NCI-H146 treated with DMSO at 0.1 percent for 48 hours (cell line): Measurements from ENCODE around the gene MIEF1.

Source experiments
- DNase-seq: peaks from one replicate; lab custom pipeline; 2025; ENCODE audit not compliant: unreplicated experiment; lab: John Stamatoyannopoulos, UW

The MIEF1 gene

GRCh38 chr22:39470451-39471291 lies 31.4 kb upstream of the MIEF1 start:
- DNase-seq = no peak

DNA sequence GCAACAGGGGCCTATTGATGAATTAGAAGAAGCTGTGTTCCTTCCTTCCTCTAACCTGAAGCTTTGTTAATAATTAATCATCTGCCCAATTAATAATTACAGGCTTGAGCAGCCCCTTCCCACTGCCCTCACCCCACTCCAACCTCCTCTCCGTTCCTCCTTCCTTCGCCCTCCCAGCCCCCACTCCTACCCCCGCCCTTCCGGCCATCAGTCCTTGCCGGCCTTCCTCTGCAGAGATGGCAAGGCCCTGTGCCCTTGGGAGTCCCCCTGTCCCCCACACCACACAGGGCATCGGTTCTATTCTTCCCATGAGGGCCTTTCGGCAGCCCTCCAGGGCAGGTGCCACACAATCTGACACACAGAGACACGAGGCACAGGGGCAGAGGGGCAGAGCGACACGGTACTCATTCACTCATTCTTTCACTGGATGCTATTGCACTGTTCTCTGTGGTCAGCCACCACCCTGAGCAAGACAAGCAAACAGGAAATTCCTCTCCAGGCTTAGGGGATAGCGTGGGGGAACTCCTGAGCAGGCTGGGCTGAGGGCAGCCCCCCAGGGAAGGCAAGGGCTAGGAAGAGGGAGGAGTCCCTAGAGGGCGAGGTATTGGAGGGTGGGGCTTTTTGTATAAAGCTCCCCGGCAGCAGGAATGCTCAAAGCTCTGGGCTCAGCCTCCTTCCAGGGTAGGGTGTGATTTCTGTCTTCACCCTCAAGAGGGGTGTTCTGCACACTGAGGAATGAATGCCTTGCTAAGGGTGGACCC lies 30.5 kb upstream of the MIEF1 start:
- no peak for DNase-seq

GRCh38 chr22:39472570-39473556 lies 29.2 kb upstream of the MIEF1 start:
- no peak for DNase-seq

GRCh38 chr22:39473851-39474250 lies 28.2 kb upstream of the MIEF1 start:
- no peak for DNase-seq

GRCh38 chr22:39474351-39475111 lies 27.6 kb upstream of the MIEF1 start:
- no peak for DNase-seq

GRCh38 chr22:39475337-39475736 lies 26.8 kb upstream of the MIEF1 start:
- DNase-seq = no peak

GRCh38 chr22:39475902-39476301 lies 26.2 kb upstream of the MIEF1 start:
- DNase-seq = no peak

- DNase-seq = no peak
These were observed 25.4 kb upstream of the MIEF1 start for GRCh38 chr22:39476664-39477063.

DNA sequence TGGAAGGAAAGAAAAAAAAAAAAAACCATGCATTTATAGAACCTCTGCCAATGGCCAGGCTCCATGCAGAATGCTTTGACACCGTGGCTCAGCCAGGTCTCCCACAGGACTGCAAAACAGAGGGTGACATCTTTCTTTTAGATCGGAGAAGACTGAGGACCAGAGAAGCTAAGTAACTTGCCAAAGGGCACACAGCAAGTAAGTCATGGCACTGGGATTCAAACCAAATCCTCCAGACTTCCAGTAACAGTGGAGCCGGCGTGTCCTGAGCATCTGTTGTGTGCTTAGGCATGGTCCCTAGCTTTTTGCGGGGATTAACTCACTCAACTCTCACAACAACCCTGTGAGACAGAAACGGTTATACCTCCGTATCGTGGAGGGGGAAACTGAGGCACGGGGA lies 24.5 kb upstream of the MIEF1 start:
- DNase-seq = no peak

- DNase-seq = no peak
These were observed 23.6 kb upstream of the MIEF1 start for GRCh38 chr22:39478441-39478850.

DNA sequence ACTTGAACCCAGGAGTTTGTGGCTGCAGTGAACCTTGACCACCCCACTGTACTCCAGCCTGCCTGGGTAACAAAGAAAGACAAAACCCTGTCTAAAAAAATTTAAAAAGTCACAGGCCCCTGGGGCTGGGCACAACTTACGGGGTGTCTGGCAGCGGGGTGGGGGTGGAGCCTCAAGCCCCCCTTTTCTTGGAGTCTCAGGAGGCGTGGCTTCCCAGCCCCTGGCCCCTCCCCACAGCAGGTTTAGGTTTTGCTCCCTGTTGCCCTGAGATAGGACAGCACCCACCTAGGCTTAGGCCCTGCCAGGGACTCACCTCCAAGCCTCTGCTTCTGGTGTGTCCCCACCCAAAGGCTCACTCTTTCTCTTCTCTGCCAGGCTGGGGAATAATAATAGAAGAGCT lies 22.8 kb upstream of the MIEF1 start:
- DNase-seq = no peak

DNA sequence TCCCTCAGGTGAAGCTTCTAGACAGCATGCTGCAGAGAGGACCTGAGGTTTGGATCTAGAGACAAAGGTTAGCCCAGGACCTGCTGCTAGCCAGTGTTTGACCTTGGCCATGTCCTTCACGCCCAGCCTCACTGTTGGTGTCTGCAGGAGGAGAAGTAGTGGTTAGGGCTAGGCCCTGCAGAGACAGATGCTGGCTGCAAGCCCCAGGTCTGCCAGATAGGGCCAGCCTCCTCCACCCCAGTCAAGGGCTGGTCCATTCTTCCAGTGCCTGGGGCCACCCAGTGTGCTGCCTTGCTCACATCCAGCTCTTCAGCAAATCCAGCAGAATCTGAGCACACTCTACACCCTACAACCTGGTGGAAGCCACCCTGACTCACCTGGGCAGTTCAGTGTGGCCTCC lies 21.5 kb upstream of the MIEF1 start:
- no peak for DNase-seq

DNA sequence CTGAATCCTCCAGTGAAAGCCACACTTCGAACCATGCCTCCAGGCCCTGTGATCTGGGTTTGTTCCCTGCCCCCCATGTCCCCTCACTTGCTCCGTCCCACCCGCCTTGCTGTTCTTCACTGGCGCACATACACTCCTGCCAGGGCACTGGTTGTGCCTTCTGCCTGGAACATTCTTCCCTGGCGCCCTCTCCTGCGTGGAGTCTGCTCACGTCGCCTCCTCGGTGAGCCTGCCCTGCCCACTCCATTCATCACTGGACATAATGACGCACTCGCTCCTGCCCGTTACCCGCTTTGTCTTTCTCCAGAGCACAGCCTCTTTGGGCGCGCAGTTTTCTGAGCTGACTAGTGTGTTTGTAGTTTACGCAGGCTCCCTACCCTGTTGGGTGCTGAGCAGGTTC lies 21.0 kb upstream of the MIEF1 start:
- DNase-seq = no peak

DNA sequence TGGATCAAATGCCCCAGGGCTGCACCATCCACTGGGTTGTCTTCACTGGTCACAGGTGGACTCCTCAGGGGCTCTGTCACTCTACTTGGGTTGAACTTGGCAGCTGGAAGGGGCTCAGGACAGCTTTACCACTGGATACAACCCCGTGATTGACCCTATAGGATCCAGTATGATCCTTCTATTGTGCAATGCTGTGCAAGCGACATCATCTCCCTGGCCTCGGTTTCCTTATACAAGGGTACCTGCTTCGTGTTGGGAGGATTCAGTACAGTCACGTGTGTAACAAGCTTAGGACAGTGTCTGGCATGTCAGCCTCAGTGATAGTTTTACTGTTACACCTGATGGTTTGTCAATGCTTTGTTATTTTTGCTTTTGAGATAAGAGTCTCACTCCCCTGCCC lies 20.5 kb upstream of the MIEF1 start:
- no peak for DNase-seq

- no peak for DNase-seq
These were observed 19.3 kb upstream of the MIEF1 start for GRCh38 chr22:39482768-39483167.

DNA sequence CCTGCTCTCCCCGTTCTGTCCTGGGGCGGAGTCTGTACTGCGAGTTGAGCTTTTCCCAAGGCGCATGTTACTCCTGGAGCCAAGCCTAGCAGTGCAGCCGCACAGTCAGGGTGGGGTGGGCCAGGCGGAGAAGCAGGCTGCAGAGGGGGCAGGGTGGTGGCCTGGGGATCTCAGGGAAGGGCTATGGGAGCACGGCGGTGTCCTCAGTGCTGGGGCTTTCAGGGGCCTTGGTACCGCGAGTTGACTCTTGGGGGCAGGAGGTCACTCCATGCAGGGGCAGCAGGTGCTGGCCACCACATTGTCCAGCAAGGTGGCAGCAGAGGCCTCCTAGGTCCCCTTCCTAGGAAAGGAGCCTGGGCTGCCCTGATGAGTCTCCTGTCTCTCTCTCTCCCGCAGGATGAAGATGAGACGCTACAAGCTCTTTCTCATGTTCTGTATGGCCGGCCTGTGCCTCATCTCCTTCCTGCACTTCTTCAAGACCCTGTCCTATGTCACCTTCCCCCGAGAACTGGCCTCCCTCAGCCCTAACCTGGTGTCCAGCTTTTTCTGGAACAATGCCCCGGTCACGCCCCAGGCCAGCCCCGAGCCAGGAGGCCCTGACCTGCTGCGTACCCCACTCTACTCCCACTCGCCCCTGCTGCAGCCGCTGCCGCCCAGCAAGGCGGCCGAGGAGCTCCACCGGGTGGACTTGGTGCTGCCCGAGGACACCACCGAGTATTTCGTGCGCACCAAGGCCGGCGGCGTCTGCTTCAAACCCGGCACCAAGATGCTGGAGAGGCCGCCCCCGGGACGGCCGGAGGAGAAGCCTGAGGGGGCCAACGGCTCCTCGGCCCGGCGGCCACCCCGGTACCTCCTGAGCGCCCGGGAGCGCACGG lies 14.9 kb upstream of the MIEF1 start:
- DNase-seq = no peak

DNA sequence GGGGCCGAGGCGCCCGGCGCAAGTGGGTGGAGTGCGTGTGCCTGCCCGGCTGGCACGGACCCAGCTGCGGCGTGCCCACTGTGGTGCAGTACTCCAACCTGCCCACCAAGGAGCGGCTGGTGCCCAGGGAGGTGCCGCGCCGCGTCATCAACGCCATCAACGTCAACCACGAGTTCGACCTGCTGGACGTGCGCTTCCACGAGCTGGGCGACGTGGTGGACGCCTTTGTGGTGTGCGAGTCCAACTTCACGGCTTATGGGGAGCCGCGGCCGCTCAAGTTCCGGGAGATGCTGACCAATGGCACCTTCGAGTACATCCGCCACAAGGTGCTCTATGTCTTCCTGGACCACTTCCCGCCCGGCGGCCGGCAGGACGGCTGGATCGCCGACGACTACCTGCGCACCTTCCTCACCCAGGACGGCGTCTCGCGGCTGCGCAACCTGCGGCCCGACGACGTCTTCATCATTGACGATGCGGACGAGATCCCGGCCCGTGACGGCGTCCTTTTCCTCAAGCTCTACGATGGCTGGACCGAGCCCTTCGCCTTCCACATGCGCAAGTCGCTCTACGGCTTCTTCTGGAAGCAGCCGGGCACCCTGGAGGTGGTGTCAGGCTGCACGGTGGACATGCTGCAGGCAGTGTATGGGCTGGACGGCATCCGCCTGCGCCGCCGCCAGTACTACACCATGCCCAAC lies 14.1 kb upstream of the MIEF1 start:
- no peak for DNase-seq

GRCh38 chr22:39488563-39489083 lies 13.5 kb upstream of the MIEF1 start:
- DNase-seq = no peak
